GM18867 (cell line): ENCODE results near the gene DUOXA2.
"Not testable (repeated sequence)": the region's sequence is repeated elsewhere in the genome, so short reads cannot be mapped to it uniquely, and the experiment has no call there.

Experiments used
- ATAC-seq: cut with Tn5 transposase; IDR thresholded peaks from one replicate; pipeline ENCODE4 v1.9.1; 2021; ENCODE audit warnings: mild to moderate bottlenecking, moderate library complexity; ENCODE audit not compliant: unreplicated experiment

Gene DUOXA2

DNA sequence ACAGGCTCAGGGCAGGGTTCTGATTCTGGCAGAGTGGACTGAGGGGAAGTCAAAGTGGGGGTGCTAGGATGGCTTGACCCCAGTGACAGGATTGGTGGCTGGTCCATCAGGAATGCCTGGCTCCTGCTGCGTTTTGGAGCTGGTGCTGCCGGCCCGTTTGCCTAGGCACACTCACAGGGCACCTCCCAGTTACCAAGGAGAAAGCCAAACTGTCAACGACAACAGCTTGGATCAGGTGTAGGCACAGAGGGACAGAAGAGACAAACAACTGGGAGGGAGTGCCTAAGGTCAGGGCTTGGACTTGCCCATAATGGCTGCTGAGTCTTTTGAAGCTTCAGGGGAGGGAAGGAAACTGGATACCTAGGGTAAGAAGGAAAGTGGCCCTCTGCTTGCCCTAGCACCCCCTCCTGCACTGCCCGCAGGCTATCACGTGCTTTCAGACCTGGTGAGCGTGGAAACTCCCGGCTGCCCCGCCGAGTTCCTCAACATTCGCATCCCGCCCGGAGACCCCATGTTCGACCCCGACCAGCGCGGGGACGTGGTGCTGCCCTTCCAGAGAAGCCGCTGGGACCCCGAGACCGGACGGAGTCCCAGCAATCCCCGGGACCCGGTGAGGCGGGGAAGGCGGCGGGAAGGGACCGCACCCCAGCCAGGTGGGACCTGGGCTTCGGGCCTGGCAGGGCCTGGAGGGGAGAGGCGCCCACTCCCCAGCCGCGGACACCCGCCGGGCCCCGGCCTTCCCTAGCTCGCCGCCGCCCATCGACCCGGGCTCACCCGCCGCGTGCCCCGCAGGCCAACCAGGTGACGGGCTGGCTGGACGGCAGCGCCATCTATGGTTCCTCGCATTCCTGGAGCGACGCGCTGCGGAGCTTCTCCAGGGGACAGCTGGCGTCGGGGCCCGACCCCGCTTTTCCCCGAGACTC lies 20.8 kb downstream of the DUOXA2 start:
- ATAC-seq: no peak

DNA sequence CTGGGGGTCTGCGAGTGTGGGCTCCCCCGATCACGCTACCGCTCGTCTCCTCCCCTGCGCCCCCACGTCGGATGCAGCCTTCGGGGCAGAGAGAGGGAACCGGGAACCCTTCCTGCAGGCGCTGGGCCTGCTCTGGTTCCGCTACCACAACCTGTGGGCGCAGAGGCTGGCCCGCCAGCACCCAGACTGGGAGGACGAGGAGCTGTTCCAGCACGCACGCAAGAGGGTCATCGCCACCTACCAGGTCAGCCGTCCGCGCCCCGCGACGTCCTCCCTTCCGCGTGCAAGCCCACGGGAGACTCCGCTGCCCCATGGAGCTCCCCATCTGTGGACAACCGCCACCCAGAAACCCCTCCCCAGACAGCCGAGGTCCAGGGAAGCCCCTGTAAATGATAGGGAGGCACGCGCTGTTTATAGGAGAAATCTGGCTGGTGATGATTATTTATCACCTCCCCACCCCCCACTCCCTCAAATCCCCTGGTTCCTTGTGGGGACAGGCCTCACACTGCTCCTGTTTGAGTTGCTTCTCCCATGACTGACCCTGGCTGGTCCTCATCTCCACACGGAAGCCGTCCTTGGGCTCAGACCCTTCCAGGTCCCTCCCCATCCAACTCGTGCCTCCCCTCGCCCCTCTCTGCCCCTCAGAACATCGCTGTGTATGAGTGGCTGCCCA lies 21.7 kb downstream of the DUOXA2 start:
- ATAC-seq: not testable (repeated sequence)

DNA sequence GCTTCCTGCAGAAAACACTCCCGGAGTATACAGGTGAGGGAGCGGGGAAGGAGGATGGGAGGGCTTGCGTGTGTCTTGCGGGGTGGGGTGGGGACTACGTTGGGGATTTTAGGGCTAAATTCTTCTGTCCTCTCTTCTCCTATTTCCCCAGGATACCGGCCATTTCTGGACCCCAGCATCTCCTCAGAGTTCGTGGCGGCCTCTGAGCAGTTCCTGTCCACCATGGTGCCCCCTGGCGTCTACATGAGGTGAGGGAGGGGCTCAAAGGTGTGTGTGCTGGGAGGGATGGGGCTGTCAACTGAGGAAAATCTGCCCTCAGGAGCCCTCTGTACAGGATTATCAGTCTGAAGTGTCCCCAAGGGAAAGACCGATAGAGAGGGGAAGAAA lies 22.2 kb downstream of the DUOXA2 start:
- no peak for ATAC-seq

DNA sequence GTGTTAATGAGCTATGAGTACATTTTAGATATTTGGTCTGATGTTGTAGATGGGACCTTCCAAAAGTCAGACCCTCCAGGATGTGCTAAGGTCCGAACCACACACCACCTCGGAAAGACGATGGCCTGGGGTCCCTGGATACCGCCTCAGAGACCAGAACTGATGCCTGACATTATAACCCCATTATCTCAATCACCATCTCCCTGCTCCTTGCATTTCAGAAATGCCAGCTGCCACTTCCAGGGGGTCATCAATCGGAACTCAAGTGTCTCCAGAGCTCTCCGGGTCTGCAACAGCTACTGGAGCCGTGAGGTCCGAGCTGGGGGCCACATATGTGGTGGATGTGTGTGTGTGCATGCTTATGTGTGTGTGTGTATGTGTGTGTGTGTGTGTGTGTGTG lies 23.6 kb downstream of the DUOXA2 start:
- no peak for ATAC-seq

DNA sequence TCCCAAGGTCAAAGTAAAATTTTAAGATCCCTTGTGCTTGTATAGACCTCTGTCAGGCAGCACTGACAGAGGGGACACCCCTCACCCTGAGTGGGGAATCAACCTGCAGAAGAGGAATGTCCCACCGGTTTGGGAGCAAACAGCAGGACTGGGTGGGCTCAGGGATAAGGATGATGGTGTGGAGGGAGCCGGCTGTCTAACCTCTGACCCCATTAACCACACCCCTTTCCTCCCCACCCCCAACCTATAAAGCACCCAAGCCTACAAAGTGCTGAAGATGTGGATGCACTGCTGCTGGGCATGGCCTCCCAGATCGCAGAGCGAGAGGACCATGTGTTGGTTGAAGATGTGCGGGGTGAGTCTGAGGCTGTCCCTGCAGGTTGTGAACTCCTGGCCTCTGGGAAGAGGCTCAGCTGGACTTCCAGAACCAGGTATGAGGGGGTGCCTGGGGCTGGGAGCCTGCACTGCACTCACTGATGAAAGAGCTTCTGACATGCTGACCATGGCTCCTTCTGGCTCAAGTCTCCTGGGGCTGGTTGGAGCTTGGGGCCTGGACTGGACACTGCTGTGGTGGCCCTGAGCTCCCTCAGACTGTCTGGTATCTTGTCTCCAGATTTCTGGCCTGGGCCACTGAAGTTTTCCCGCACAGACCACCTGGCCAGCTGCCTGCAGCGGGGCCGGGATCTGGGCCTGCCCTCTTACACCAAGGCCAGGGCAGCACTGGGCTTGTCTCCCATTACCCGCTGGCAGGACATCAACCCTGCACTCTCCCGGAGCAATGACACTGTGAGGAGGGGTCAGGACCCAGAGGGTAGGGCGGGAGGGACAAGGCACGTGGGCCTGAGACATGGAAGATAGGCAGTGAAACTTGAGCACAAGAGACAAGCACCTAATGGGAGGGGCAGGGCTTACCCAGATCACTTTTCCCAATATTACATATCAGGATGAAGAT lies 25.0 kb downstream of the DUOXA2 start:
- ATAC-seq: no peak

DNA sequence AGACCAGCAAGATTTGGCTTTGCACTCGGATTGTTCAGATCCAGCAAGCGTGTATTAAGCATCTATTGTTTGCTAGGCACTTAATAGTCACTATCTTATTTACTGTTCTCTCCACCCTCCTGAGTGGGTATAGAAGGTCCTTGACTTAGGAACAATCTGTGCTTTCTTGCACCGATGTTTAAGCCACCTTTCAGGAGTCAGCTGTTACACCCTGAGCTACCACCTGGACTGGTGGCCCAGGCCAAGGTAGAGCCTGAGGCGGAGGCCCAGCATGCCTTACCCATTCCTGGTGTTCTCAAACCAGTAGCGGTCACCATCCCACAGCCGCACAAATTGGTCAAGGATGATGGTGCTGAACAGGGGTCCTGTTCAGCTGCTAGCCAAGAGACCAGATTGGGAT lies 25.6 kb downstream of the DUOXA2 start:
- ATAC-seq: no peak

DNA sequence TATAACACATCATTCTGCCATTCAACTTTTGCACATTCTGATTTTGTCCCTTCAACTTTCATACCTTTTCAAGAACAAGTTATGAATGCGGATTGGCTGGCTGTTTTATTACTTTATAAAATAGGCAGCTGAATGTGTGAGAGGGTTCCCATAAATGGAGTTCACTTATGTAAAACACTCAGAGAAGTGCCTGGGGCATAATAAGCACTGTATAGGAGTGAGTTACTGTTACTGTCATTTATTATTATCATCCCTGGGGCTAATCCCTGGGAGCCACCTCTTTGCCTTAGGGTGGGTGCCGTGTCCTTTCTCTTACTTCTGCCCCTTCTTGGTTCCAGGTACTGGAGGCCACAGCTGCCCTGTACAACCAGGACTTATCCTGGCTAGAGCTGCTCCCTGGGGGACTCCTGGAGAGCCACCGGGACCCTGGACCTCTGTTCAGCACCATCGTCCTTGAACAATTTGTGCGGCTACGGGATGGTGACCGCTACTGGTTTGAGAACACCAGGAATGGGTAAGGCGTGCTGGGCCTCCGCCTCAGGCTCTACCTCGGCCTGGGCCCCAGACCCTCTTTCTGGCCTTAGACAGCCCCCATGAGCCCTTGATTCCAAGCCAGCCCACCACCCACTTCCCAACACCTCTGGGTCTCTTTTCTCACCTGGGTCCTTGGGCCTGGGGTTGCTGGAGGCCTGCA lies 26.6 kb downstream of the DUOXA2 start:
- ATAC-seq: no peak

DNA sequence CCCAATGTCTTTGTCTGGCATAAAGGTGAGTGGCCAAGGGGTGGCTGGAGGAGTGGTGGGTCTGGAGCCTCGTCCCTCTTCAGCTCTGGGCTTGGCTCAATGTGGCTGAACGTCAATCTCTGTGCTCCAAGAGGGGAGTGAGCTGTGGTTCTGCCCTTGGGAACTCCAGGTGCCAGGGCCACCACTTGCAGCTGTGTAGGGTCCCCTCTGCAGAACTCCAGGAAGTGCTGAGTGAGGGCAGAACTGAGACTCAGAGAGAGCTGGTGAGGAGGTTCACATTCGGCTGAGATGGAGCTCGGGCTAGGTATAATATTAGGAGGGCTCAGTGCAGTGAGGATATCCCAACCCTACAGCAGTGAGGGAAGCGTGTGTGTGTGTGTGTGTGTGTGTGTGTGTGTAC lies 27.3 kb downstream of the DUOXA2 start:
- no peak for ATAC-seq

DNA sequence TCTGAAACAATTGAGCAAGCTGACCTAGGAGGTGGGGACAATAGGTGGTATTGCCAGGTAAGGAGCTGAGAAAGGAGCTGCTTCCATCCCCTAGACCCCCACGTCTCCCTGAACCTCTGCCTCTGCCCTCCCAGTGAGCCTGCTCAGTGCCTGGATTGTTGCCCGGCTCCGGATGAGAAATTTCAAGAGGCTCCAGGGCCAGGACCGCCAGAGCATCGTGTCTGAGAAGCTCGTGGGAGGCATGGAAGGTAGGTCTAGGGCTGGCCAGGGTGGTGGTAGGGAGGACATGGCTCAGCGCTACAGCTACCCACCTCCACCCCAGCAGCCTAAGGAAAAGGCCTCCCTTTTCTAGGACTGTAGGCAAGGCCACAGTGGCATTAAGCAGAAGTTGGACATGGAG lies 28.9 kb downstream of the DUOXA2 start:
- ATAC-seq: no peak

DNA sequence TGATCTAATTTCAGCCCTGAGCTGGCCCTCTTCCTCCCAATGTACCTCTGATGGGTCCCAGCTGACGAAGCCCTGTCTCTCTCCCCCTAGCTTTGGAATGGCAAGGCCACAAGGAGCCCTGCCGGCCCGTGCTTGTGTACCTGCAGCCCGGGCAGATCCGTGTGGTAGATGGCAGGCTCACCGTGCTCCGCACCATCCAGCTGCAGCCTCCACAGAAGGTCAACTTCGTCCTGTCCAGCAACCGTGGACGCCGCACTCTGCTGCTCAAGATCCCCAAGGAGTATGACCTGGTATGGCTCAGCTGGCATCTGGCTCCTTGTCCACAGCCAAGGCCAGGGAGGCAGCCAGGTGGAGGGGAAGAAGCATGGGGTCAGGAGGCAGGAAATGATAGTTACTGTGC lies 29.8 kb downstream of the DUOXA2 start:
- no peak for ATAC-seq

DNA sequence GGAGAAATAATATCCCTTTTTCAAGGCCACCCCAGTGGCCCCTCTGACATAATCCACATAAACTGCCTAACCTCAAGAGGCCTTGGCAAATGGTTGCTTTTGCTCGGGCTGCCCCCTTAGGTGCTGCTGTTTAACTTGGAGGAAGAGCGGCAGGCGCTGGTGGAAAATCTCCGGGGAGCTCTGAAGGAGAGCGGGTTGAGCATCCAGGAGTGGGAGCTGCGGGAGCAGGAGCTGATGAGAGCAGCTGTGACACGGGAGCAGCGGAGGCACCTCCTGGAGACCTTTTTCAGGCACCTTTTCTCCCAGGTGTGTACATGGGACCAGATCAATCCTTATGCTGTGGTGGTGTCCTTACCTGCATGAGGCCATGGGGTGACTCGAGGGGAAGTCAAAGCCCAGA lies 30.6 kb downstream of the DUOXA2 start:
- ATAC-seq: no peak

DNA sequence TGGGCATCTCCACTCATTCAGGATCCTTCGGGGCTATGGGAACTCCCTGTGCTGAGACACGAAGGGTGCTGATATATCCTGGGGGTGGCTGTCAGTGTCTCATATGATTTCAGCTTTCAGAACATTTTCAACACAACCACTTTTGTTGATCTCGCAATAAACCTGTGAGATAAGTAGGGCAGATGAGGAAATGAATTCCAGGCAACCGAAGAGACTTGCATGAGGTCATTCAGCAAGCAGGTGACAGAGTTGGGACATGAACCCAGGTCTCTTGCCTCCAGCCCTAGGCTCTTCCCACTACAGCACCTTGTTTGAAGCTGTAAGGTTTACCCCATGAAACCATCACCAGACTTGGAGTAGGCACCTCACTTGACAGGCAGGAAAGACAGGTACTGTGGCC lies 32.3 kb downstream of the DUOXA2 start:
- ATAC-seq: no peak

DNA sequence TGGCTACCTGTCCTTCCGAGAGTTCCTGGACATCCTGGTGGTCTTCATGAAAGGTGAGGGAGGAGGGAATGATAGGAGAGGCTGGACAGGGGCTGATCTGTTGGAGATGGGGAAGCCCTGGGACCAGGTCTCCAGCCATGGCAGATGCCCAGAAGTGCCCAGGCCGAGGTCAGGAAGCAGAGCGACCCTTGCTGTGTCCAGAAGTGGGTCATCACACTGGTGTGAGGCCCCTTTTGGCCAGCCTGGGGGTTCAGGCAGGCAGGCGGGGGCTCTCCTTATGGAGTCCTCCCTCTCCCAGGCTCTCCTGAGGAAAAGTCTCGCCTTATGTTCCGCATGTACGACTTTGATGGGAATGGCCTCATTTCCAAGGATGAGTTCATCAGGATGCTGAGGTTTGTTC lies 33.5 kb downstream of the DUOXA2 start:
- no peak for ATAC-seq

DNA sequence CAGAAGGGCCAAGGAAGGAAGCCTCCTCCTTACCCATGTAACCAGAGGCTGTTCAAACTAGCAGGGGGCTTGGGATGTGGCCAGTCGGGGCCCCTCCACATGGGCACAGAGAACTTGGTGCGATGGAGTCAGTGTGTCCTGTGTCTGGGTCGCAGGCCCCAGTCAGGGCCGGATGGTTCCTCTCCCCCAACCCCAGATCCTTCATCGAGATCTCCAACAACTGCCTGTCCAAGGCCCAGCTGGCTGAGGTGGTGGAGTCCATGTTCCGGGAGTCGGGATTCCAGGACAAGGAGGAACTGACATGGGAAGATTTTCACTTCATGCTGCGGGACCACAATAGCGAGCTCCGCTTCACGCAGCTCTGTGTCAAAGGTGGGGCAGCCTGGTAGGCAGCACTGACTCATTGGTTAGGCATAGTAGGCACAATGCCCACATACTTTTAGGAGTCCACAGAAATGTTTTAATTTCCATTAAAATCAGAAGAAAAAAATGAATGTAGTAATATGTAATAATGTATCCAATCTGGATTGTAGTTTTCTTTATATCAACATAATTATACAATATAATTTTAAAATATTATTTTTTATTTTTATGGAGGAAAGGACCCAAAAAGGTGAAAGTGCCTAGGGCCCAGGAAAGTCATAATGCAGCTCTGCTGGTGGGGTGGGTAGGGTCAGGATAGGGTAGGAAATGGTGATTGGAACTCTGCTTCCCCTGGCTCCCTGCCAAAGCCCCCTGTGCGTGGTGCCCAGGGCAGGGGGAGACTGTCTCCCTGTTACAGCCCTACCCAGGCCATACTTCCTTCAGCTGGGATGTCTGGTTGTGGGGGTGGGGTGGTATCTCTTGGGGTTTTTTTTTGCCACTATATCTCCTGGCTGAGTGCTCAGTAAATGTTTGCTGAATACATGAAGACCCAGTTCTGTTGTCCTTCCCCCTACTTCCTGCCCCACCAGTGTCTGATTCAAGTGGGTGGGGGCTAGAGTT lies 34.2 kb downstream of the DUOXA2 start:
- no peak for ATAC-seq

DNA sequence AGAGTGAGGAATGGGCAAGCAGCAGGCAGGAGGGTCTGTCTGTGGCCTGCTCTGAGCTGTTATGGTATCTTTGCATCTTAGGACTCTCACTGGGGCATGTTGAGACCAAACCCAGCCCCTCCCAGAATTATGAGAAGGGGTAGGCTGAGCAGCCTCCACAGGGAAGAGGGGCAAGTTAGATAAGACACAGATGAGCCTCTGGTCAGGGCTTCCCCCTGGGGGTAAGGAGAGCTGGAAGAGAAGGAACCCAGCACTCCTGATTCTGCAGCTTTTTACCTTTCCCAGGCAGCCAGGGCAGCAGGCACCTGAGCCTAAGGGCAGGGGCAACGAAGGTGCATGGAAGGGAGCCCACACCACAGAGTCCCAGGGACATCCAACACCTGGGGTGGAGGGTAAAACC lies 34.9 kb downstream of the DUOXA2 start:
- ATAC-seq: no peak

DNA sequence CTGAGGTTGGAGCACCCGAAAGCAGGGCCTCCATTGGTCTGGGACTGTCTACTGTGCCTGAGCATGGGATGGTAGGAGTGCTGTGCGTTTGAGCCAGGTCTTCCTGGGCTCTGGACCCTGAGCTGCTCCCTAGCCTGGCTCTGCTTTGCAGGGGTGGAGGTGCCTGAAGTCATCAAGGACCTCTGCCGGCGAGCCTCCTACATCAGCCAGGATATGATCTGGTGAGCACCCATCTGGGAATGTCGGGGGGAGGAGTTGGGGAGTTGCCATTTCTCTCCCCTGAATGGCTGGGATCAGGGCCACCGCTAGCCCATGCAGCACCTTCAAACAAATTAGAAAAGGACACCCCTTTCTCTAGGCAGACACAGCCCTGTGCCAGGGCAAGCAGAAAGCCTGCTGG lies 36.4 kb downstream of the DUOXA2 start:
- ATAC-seq: no peak

DNA sequence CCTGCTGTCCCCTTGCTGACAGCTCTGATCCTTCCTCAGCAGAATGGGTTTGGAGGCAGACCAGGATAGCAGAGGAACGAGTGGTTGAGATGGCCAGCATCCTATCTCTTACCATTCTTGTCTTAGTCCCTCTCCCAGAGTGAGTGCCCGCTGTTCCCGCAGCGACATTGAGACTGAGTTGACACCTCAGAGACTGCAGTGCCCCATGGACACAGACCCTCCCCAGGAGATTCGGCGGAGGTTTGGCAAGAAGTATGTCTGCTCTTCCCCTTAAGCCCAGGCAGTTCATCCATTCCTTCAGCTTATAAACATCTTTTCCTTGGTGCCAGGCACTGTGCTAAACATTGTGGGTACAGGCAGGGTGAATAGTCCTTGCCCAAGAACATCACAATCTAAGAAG lies 36.9 kb downstream of the DUOXA2 start:
- ATAC-seq: no peak

DNA sequence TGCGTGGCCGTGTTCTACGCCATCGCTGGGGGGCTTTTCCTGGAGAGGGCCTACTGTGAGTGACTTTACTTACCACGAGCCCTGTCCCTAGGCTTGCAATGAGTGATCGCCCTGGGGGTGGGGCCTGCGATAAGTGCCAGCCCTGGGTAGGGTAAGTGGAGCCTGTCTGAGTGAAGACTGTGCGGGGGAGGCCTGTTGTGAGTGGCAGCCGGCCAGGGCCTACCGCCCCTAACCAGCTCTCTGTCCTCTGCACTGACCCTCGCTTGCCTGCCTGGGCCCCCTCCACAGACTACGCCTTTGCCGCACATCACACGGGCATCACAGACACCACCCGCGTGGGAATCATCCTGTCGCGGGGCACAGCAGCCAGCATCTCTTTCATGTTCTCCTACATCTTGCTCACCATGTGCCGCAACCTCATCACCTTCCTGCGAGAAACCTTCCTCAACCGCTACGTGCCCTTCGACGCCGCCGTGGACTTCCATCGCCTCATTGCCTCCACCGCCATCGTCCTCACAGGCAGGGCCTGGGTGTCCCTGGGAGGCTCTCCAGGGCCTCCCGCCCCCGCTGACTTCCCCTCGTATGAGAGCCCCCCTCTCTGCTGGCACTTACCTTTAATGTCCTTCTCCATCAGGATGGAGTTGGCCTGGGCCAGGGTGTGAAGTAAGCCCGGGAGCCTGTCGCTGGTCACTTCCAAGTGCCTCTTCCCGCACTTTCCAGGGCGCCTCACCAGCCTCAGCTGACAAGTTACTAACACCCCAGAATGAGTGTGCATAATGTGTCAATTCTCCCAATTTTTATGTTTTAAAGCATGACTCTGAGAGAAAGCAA lies 38.1 kb downstream of the DUOXA2 start:
- ATAC-seq: no peak

DNA sequence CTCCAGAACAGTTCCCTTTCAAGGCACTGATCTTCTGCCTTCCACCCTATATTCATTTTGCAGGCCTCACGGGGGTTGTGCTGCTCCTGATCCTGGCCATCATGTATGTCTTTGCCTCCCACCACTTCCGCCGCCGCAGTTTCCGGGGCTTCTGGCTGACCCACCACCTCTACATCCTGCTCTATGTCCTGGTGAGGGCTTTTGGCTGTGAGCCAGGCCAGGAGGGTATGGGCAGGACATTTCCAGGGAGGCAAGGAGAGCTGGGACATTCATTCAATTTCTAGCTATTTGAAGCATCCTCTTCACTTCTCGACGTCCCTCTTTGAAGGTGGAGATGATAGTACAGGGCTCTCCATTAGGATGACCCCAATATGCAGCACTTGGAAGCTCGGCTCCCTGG lies 41.6 kb downstream of the DUOXA2 start:
- ATAC-seq: no peak
